HL-60 (cell line): ENCODE measurements around the gene AGPAT4.

Source experiments
- POLR2AphosphoS5 ChIP-seq: IDR thresholded peaks from 2 replicates; pipeline ENCODE4 v1.6.1; 2012; ENCODE audit warnings: low read depth
- SPI1 ChIP-seq: IDR thresholded peaks from 2 replicates; pipeline ENCODE4 v1.6.1; 2012; ENCODE audit warnings: low read depth, mild to moderate bottlenecking, borderline replicate concordance
- TF ChIP-seq, protein P1 (sequence below): IDR thresholded peaks from one replicate; pipeline ENCODE4 v1.5.1; 2011; ENCODE audit warnings: low read length, control low read depth, inconsistent platforms; ENCODE audit not compliant: insufficient read depth

DNA sequence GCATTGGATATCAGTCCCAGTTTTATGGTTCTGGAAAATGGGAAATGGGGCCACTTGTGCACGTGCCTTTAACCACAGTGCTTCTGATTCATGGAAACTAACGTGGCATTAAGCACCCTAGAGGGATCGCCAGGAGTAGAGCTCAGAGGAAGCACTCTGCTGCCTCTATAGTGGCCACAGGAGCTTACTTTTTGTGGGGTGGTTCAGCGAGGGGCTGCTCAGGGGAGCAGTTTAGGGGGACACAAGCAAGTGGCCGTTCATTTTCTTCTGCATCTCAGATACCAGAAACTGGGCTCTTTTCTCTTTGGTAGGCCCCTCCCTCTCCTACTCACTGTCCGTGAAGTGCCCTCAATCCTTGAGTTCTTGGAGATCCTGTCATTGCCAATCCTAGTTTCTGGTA lies 28.5 kb downstream of the AGPAT4 start:
- TF ChIP-seq POLR2AphosphoS5 = no peak
- TF ChIP-seq, protein P1, sequence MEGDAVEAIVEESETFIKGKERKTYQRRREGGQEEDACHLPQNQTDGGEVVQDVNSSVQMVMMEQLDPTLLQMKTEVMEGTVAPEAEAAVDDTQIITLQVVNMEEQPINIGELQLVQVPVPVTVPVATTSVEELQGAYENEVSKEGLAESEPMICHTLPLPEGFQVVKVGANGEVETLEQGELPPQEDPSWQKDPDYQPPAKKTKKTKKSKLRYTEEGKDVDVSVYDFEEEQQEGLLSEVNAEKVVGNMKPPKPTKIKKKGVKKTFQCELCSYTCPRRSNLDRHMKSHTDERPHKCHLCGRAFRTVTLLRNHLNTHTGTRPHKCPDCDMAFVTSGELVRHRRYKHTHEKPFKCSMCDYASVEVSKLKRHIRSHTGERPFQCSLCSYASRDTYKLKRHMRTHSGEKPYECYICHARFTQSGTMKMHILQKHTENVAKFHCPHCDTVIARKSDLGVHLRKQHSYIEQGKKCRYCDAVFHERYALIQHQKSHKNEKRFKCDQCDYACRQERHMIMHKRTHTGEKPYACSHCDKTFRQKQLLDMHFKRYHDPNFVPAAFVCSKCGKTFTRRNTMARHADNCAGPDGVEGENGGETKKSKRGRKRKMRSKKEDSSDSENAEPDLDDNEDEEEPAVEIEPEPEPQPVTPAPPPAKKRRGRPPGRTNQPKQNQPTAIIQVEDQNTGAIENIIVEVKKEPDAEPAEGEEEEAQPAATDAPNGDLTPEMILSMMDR = no peak
- TF ChIP-seq SPI1 = no peak
